ENCODE measurements around the gene PER1. TPM values are rescaled to one million over a fixed set of nuclear protein-coding genes. Genes with fewer than 3 reads are reported as not detected.

PER1 gene
- total RNA-seq, 1 experiment from 2014 or later, result 87.6 TPM

DNA sequence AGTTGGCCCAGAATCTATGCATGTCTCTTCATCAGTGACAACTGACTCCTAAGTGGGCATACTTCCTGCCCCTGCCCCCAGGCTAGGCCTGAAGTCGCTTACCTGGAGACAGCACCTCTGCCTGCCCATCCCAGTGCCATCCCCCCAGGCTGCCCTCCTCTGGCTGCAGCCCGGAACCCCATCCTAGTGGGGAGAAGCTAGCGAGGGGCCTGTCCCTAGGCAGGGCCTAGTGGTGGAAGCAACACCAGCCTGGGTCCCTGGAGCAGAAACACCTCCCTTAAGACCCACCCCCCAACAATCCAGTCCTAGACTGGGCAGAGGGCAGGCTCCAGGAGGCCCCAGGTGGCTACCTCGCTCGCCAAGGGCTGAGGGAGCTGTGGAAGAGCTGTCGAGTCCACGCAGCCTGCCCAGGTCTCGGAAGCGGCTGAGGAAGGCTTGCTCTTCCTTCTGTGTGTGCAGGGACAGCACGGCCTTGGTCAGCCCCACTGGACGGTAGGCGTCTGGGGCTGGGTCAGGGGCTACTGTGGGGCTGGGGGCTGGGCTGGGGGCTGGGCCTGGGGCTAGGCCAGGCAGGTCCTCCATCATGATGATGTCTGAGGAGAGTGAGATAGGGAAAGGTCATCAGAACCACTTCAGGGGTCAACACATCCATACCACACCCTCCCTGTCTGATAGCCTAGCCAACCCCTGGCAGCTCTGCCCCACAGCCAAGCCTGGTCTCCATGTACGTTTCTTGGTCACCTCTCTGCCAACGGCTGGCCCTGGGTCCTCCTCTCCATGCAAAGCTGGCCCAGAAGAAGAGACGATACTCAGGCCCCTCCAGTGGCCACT is 7.6 kb downstream of the PER1 start:
- DNase-seq (ENCODE audit: low read depth, low spot score) (no peak), ATAC-seq (no peak)
- BruUV-seq (replicated peaks), result no TSS peak
- RAD21 ChIA-PET (ENCODE audit: low non-redundant PET in 1 of 2, low total read pairs in 2 of 2, uncharacterized antibody in 2 of 2, unreplicated experiment in 2 of 2), result no interaction called here
- H3K4me2 ChIP-seq (ENCODE audit: low read length), result no peak overlapping the region
- no peak overlapping the region for H3K4me3 ChIP-seq (replicated peaks in 1 of 2; ENCODE audit: low read depth in 1 of 2, low read length in 2 of 2)
- no peaks in the 10 kb centered on the region for H3K9me2 ChIP-seq (ENCODE audit: insufficient read depth)
- 0 out of 2 replicates have a peak, but pooled peaks cover 3% of the 10 kb centered on the region for H4K20me1 ChIP-seq (ENCODE audit: insufficient read depth)
- intact Hi-C loops (cut with micrococcal nuclease), result no loop called here
- POLR2A ChIA-PET, result interaction anchor here (0.6 kb wide), 1 partner anchor 8 kb away, joined by 3 read pairs; no protein-coding TSS in a partner anchor
- peaks cover 44 to 73% of the 10 kb centered on the region in 2 experiments for H3K36me3 ChIP-seq (ENCODE audit: control insufficient read depth in 1 of 2, insufficient read depth in 2 of 2, low read length in 2 of 2)
- H3K79me2 ChIP-seq (ENCODE audit: insufficient read depth, low read length), result peaks cover under 1% of the 10 kb centered on the region; the same call in 1 of the 2 replicates
- no peak overlapping the region for H2AFZ ChIP-seq (ENCODE audit: low read depth, low read length, poor library complexity, severe bottlenecking)
- no peaks in the 10 kb centered on the region for H3K9me3 ChIP-seq (ENCODE audit: control insufficient read depth in 1 of 2, insufficient read depth in 1 of 2, low read depth in 1 of 2, low read length in 2 of 2)
- no peak overlapping the region for H3K27ac ChIP-seq (ENCODE audit: low read depth, low read length)
- H3K9ac ChIP-seq (ENCODE audit: low read length), result no peak overlapping the region
- CTCF ChIA-PET, result no interaction called here
- TF ChIP-seq SP1 (IDR thresholded peaks at IDR 0.05; ENCODE audit: low read depth), result no peak
- TF ChIP-seq JUND (IDR thresholded peaks at IDR 0.05), result no peak
- TF ChIP-seq EGR1 (IDR thresholded peaks at IDR 0.05; ENCODE audit: low read depth), result no peak
- TF ChIP-seq ATF3 (IDR thresholded peaks at IDR 0.05), result no peak
- TF ChIP-seq CEBPB (IDR thresholded peaks at IDR 0.05; ENCODE audit: low read depth), result no peak
- no peak for TF ChIP-seq TCF7L2 (IDR thresholded peaks at IDR 0.05; ENCODE audit: borderline replicate concordance, extremely low read depth, insufficient read depth, insufficient read length)
- no peak for TF ChIP-seq POLR2AphosphoS5 (IDR thresholded peaks at IDR 0.05; ENCODE audit: low read depth, low read length)
- peaks cover 5 to 16% of the 10 kb centered on the region in 2 experiments for H3K4me1 ChIP-seq (ENCODE audit: control insufficient read depth in 1 of 2, insufficient read depth in 2 of 2, low read length in 2 of 2)
- H3K27me3 ChIP-seq (ENCODE audit: insufficient read depth, low read length), result no peaks in the 10 kb centered on the region
